SU-DHL-6 (cell line): ENCODE results near the gene CAMK2D.

Experiments
- EZH2phosphoT487 ChIP-seq: fragments of 200-600 bp; sonication (generic), shearing (Covaris generic); conservative IDR thresholded peaks from 2 replicates; pipeline ENCODE4 v1.6.1; 2018; ENCODE audit warnings: mild to moderate bottlenecking, antibody characterized with exemption, low read length, moderate library complexity, mixed read lengths
- TF ChIP-seq, protein P1 (sequence below): fragments of 200-600 bp; sonication (generic); IDR thresholded peaks from one replicate; pipeline ENCODE4 v1.5.1; 2017; ENCODE audit warnings: antibody characterized with exemption, mild to moderate bottlenecking, low read length, moderate library complexity; ENCODE audit not compliant: insufficient read depth, poor library complexity, severe bottlenecking

DNA sequence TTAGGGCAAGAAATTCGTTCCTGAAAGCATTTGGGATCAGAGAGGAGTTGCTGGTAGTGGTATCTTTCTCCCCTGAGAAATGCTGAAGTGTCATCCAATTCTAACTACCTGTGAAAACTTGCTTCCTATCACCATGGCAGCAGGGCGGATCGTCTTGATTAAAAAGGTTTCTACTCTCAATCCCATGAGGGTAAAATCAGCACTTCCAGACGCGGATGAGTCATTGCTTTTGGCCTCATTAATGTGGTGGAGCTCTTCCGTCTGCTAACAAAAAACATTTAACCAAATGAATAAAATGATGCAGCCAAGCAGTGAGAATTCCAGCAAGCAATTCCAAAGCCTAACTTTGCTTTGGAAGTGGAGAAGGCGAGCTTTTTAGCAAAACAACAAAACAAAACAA is 325.6 kb downstream of the CAMK2D start:
- TF ChIP-seq, protein P1, sequence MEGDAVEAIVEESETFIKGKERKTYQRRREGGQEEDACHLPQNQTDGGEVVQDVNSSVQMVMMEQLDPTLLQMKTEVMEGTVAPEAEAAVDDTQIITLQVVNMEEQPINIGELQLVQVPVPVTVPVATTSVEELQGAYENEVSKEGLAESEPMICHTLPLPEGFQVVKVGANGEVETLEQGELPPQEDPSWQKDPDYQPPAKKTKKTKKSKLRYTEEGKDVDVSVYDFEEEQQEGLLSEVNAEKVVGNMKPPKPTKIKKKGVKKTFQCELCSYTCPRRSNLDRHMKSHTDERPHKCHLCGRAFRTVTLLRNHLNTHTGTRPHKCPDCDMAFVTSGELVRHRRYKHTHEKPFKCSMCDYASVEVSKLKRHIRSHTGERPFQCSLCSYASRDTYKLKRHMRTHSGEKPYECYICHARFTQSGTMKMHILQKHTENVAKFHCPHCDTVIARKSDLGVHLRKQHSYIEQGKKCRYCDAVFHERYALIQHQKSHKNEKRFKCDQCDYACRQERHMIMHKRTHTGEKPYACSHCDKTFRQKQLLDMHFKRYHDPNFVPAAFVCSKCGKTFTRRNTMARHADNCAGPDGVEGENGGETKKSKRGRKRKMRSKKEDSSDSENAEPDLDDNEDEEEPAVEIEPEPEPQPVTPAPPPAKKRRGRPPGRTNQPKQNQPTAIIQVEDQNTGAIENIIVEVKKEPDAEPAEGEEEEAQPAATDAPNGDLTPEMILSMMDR: no peak
- no peak for TF ChIP-seq EZH2phosphoT487
